ENCODE data around the gene DEPDC4.

- no peak for TF ChIP-seq CTCF (IDR thresholded peaks at IDR 0.05)
- TF ChIP-seq POLR2A (IDR thresholded peaks at IDR 0.05), result no peak
These were observed 369 bp downstream of the DEPDC4 start for GRCh38 chr12:100266585-100266834.

Measured in tibial nerve (tissue), 3 donors.